ENCODE results near the gene CABLES1.
"Not testable (repeated sequence)": the region's sequence is repeated elsewhere in the genome, so short reads cannot be mapped to it uniquely, and the experiment has no call there.

The CABLES1 gene

DNA sequence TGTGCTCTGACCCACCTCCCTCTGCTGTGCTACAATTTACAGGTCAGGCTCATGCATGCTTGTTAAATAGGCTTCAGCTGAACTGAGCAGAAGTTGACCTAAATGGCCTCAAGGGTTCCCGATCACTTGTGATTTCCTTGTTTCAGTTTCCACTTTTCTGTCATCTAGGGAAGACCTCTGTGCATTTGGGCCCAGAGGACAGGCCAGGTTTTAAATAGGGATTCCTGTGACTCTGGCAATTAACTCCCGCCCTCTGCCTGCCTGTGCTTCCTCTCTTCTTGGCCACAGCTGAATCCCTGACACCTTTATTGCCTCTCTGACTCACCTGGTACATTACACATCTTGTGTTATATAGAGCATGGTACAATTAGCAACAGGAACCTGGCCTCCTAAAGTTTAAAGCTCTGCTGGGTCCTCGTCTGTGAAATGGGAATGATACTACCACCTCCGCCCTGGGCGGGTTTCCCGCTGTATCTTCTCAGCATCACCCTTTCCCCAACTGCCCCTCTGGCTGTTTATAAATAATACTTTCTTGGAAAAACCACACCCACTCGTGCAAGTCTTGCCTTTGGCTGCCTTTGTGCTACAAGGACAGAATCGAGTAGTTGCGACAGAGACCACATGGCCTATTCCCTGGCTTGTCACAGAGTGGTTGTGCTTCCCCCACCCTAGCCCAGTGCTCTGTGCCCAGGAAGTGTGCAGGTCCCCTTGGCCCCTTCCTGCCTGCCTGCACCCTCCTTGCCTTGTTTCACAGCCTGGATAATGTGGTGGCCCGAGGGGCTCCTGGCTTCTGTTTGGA is 7.9 kb downstream of the CABLES1 start:
- DNase-seq: no peak

DNA sequence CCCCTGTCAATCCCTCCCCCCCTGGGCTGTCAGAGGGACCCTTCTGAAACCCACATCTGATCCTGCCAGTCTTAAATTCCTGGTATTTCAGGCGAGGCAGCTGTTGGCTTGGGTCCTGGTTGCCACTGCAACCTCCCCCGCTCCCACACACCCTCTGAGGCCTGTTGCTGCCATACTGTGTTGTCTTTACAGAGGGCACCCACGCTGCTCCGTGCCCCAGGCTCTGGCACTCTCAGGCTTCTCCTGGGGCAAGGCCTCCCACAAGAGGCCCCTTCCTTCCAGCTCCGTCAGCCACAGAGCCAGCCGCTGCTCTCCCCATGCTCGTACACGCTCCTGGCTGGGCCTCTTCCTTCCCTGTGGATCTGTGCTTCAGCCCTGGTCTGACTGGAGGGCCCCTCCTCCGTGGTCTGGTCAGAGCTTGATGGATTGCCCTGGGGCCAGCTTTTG is 8.6 kb downstream of the CABLES1 start:
- no peak for DNase-seq

DNA sequence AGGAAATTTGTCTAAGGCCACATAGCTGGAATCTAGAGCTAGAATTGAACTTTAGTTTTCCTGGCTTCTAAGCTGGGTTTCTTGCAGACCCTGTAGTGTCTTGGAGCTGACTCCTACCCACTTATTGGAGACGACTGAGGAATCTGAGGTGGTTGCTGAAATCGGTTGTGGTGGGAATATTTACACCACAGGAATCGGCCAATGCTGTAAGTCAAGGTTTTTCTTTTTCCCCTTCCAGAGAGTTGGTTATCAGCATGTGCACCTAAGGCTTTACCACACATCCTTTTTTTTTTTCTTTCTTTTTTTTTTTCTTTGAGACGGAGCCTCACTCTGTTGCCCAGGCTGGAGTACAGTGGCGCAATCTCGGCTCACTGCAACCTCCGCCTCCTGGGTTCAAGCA is 9.4 kb downstream of the CABLES1 start:
- DNase-seq: no peak

DNA sequence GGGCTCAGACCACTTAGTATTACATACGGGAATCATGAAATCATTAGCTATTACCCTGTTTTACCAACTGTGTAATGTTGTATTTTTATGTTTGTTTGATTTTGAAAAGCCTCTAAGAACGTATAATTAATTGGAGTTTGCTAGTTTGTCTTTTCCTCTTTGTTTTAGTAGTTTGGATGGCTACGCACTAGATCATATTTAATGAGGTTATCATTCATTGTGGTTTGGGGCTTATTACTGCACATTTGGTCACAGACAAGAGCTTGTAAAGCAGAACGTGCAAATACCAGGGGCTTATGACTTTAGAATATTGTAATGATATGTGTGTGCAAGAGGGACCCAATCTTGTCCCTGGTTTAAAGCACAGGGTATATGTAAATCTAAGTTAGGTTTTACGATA is 10.3 kb downstream of the CABLES1 start:
- DNase-seq: no peak

DNA sequence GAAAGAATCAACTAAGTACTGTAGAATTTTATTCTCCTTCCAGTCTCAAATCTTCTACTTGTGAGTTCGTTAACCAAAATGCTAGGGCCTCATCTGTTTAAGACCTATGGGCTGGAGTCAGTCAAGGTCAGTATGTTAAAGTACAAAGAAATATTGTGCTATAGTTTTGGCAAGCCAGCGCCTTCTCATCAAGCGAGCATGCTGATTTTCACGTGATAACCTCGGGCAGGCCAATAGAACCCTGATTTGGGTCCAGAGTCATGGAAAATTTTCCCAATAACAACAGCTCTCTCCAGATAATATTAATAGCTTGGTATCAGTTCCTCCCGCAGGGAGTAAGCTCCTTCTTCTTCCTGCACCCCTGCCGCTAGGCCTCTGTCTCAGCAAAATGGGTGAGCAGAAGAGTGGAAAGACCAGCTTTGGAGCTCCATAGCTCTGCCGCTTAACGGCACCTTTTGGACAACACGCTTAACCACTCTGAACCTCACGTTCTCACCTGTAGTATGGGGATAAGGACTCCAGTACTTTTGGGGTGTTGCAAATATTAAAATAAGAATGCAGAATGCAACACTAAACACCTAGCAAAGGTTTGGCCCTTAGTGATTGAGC is 11.7 kb downstream of the CABLES1 start:
- no peak for DNase-seq

DNA sequence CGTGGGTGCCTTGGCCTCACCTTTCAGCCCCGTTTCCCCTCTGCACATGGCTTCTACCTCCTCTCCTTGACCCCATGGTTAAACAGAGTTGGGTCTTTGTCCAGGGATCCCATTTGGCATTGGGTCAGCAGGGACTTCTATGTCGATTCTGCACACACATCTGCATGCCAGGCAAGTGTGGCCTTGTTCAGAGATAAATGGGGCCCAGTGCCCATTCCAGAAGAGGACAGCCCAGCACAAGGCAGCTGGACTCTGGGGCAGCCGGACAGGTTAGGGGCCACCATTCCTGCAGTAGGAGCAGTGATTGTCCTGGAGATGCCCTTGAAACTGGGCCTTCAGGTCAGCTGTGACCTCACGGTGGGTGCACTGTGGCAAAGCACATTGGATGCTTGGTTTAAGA is 13.1 kb downstream of the CABLES1 start:
- no peak for DNase-seq

DNA sequence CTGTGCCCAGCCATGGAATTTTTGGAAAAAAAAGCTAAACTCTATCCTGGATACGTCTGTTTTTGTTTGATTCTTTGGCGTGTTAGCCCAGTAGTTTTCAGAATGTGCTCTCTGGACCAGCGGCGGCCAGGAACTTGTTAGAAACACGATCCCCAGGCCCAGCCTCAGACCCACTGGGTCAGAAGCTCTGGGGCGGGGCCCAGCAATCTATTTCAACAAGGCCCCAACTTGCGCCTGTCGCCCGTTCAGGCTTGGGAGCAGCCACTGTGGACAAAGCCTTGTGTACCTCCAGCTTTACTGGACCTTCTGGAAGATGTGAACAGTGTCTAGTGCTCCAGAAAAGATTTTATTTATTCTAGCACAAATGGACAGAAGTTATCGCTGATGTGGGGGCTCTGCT is 14.3 kb downstream of the CABLES1 start:
- DNase-seq: no peak

DNA sequence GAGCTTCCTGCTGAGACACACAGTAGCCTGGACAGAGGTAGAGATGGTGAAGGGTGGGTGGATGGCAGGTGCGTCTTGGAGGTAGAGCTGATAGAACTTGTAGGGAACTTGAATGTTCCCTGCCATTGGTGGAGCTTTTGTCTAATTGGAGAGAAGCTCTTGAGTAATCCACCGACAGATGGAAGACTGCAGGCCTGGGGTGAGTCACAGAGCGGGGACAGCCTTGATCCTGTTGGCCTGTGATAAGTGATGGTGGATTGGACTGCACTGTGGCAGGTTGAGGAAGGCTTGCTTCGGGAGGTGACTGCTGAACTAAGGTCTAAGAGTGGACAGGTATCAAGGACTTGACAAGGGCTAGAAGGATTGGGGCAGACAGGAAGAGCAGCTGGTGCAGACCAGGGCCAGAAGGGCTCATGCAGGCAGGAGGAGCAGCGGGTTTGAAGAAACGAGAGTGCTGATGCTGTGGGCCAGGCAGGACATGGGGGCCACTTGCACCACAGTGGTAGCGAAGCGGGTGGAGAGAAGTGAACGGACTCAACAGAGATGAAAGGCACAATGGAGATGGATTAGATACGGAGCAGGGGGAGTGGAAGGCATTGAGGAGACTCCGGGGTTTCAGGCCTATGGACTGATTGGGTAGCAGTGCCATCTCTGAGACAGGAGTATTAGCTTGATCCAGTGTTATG is 16.3 kb downstream of the CABLES1 start:
- no peak for DNase-seq

DNA sequence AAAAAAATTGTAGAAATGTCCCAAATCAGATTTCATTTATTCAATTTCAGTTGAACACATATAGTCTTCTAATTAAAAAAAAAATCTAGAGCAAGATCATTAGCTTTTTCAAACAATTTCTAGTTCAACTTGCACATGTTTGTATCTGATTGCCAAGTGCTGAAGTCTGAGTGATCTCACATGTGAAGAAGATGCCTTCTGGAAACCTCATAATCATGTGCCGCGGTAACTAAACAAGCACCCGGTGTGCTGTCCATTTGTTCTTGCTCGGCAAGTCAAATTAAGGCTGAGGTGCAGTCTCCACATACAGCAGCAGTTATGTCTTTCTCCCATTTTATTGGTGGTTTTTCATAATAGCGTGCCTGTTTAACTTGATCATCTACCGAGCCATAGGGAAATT is 18.7 kb downstream of the CABLES1 start:
- no peak for DNase-seq

DNA sequence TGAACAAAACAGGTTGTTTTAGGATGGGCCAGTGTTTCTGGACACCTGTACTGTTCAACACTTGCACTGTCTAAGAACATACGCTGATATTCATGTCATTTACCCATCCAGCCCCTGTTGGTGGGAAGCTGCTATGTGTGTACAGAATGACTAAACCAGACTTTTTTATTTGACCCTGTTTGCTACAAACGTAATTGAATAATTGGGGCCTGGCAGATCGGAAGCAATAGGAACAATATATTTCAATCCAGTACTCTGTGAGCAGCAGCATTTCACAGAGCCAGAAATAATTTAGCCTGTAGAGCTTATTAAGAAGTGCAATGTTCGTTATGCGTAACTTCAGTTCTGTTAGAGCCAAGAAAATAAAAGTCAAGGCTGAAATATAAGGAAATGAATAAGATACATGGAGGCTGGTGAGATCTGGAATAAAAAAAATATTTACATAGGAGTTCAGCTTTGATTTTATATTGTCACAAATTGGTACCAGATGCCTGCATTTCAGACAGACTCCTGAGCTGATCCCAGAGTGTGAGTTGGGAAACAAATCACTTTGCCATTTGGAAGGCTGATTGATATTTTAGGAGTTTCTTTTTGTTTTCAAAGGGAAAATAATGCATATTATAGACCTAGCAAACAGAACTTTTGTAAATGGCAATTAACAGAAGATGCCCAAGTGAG is 19.7 kb downstream of the CABLES1 start:
- no peak for DNase-seq

DNA sequence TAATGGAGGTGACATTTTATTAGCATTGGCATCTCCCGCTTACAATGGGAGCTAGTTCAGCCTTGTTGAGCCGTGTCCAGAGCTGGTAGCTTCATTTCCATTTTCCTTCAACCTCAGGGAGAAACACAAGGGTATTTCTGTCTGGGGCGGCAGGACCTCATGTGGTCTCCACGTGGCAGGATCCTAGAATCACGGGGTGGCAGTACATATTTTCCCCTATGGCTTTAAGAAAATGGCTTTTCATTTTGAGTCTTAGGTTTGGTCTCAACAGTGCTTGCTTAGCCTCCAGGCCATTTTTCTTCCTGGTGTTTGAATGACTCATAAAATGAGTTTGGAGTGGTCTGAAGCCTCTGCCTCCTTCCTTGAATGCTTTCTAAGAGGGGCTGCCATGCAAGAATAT is 20.3 kb downstream of the CABLES1 start:
- DNase-seq: no peak

DNA sequence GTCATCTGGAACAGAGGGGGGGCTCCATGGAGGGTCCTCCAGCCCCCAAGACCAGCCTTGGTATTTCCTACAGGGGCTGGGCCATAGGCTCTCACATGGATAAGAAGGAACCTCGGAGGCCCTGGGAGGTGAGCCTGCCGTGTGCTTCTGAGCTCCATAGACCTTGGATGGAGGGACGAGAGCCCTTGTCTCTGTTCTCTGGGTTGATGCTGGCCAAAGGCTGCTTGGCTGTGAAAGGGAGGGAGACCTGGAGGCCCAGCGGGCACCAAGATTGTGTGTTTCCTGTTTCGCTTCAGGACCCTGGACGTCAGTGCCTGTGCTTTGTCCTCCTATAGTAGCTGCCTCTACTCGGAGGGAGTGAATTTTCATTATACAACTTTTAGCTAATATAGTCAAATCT is 20.8 kb downstream of the CABLES1 start:
- no peak for DNase-seq

DNA sequence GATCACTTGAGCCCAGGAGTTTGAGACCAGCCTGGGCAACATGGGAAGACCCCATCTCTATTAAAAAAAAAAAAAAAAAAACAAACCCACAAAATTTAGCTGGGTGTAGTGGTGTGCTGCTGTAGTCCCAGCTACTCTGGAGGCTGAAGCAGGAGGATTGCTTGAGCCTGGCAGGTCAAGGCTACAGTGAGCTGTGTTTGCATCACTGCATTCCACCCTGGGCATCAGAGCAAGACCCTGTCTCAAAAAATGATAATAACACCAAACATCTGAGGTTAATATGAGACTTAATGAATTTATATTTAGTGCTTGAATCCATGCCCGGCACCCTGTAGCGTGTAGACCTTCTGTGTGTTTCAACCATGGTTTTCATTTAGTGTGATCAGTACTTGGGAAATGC is 22.8 kb downstream of the CABLES1 start:
- DNase-seq: no peak

DNA sequence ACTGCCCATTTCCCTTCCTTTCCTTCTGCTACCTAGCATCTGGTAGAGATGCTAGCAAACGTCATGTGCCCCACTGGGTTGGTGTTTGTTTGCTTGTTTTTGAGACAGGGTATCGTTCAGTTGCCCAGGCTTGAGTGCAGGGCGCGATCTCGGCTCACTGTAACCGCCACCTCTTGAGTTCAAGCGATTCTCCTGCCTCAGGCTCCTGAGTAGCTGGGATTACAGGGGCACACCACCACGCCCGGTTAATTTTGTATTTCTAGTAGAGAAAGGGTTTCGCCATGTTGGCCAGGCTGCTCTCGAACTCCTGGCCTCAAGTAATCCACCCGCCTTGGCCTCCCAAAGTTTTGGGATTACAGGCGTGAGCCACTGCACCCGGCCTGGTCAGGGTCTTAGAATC is 23.6 kb downstream of the CABLES1 start:
- DNase-seq: not testable (repeated sequence)

DNA sequence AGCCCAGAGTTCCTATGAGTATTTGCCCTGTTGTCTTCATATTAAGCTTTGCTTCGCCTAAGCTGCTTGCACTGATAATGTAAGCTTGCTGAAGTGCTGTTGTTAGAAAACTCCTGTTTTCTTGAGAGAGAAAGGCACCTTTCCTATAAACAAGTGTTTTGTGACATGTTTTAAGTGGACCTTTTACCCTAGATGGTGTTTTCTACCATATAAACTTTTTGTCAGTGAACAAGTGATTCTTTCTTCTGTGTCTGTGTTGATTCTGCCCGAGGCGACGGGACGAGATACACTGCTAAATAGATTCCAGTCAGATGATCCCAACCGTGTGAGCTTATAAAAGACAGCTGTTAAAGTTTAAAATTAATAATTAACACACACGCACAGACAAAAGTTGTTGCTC is 24.1 kb downstream of the CABLES1 start:
- DNase-seq: no peak

DNA sequence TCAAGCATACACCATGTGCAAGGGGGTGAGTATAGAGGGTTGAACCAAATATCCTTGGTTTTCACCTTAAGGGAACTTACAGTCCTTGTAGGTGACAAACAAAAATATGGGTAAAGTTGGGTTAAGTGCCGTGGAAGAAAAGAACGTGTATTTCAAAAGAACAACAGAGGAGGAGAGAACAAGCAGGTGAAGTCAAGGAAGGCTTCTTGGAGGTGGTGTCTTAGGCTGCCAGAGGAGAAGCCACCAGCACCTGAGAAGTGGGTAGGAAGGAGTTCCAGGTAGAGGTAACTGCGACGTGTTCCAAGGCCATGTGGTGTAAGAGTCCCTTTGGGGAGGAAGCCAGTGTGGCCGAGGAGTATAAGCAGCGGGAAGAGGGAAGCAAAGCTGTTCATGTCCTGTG is 27.2 kb downstream of the CABLES1 start:
- DNase-seq: no peak

DNA sequence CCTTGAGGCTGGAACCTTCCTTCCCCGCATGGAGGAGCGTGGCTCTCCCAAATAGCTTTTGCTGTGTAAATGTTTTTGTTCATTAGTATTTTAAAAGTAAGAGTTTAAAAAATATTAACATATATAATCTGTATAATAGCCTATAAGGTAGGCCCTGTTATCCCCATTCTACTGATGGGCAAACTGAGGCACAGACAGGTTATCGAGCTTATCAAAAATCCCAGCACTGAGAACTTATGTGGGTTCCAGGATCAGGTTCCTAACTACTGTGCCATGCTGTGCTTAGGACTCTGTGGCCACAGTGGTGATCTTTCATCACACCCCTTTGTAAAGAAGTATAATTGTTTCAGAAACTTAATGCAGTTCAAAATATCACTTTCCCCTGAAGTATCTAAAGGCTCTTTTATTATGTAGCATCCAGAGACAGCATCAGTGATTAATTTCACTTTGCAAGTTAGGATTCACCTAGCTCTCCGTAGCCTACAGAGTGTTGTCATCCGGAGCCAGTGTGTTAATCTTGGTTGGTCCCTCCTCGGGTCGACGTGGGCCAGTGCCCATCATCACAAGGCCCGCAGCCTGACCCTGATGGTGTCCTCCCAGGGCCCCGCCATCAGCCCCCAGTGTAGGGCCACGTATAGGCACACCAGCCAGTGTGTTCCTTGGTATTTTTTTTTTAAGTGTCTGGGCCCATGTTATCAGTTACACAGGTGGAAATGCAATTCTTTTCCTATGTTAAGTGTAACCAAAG is 28.7 kb downstream of the CABLES1 start:
- no peak for DNase-seq

DNA sequence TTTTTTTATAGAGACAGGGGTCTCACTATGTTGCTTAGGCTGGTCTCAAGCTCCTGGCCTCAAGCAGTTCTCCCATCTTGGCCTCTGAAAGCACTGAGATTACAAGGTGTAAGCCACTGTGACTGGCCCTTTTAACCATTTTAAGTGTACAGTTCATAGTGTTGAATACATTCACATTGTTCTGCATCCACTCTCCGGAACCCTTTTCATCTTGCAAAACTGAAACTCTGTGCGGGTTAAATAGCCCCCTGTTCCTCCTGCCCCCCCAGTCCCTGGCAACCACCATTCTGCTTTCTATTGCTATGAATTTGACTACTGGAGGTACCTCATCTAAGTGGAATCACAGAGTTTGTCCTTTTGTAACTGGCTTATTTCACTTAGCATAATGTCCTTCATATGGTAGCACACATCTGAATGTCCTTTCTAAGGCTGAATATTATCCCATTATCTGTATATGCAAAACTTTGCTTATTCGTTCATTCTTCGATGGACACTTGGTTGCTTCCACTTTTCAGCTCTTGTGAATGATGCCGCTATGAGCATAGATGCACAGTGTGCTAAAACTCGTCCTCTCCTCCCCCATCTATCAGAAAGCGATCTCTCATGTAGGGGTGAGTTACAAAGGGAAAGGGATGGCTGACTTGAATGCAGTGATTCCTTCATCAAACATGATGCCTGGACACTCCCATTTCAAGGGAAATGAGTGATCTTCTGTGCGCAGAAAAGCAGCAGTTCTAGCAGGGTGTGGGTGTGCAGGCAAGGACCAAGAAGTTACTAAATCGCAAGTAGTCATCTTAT is 30.2 kb downstream of the CABLES1 start:
- no peak for DNase-seq

DNA sequence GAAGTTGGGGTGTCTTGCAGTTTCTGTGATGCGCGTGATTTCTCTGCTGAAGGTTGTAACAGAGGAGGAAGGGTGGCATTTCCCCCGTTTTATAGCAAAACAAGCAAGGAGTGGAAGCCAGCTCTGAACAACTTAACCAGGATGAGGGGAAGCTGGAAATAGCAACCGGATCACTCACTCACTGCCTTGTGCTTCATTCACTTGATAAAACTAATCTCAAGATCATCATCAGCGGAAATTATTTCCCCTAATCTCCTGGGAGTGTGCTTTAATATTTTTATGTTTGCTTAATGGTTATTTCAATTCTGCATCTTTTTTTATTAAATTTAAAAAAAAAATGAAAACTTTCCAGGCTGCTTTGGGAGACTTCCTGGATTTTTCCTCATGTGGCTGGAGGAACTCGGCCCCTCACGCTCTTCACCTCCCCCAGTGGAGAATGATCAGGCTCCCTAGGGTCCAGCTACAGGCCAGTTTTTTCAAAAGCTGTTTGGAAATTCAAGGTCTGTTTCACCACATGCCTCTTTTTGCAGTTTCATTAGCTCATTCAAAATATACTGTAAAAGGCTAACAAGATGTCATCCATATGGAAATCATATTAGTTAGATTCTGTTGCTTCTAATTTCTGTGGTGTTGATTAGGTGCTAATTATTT is 31.7 kb downstream of the CABLES1 start:
- DNase-seq: no peak

DNA sequence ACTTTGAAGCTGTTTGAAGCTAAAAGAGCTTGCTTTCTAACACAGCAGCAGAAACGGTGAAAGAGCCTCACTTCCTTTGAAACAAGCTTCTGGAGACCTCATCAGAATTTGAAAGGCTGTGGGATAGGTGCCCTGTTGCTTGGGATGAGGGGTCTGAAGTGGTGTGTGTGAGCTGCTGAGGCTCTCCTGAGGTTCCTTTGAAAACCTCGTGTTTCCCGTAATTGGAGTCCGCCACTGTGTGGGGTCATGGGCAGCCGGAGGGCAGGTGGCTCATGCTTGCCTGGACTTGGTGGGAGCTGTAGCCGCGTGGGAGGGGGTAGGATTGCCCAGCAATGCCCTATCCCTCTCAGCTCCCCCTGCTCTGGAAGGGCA is 34.4 kb downstream of the CABLES1 start:
- no peak for DNase-seq

DNA sequence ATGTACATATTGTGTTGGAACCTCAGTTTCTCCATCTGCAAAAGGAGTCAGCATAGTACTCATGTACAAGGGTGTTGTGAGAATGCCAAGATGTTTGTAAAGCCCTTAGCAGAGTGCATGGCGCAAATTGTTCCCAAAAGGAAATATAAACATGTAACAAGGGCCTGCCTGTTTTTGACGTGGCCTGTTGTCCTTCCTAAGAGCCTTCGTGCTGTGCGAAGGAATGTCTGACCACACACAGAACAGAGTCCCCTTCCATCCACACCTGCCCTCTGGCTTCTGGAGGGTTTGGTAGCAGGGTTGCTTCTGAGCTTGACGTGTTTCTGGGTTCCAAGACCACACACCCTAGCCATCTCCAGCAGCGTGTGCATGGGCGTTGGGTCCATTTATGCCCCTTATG is 34.9 kb downstream of the CABLES1 start:
- DNase-seq: no peak

All from stimulated activated CD4-positive, alpha-beta T cell treated with anti-CD3 and anti-CD28 coated beads, Interleukin-2, amount 100 ng/mL, for 24 hours (primary cell).